HFF-Myc (cell line): ENCODE results near the gene TMPRSS11A.

Experiments
- DNase-seq: peaks from one replicate; pipeline ENCODE4 v3.0.0-alpha.2; 2011; ENCODE audit warnings: low read depth; ENCODE audit errors: extremely low read depth
- H3K4me3 ChIP-seq: replicated peaks from 2 replicates; pipeline ENCODE4 v1.5.1; 2011; ENCODE audit warnings: low read depth, mild to moderate bottlenecking, control low read depth, low read length
- CTCF ChIP-seq: IDR thresholded peaks from 2 replicates; pipeline ENCODE4 v1.5.1; 2012; ENCODE audit warnings: mild to moderate bottlenecking, low read depth, low read length, control low read depth; ENCODE audit errors: missing control alignments

The TMPRSS11A gene

GRCh38 chr4:67883902-67884301 is 79.4 kb downstream of the TMPRSS11A start, which contains the start of gene TMPRSS11D:
Gene TMPRSS11D (minus strand): TSS chr4:67884002. CDS start chr4:67883933, 69 bp downstream.
- DNase-seq, result no peak
- no peak for TF ChIP-seq CTCF
- H3K4me3 ChIP-seq, result no peak within 1 kb of the TSS

GRCh38 chr4:67883458-67883857 is 79.8 kb downstream of the TMPRSS11A start:
- no peak for TF ChIP-seq CTCF
- no peak overlapping the region for H3K4me3 ChIP-seq
- no peak for DNase-seq

- no peak for TF ChIP-seq CTCF
- DNase-seq, result no peak
- H3K4me3 ChIP-seq, result no peak overlapping the region
These were observed 82.3 kb downstream of the TMPRSS11A start for GRCh38 chr4:67880866-67881610.

- no peak overlapping the region for H3K4me3 ChIP-seq
- no peak for TF ChIP-seq CTCF
- DNase-seq, result no peak
These were observed 83.8 kb downstream of the TMPRSS11A start for GRCh38 chr4:67879486-67879885.

- TF ChIP-seq CTCF, result no peak
- DNase-seq, result no peak
- no peak overlapping the region for H3K4me3 ChIP-seq
These were observed 86.2 kb downstream of the TMPRSS11A start for GRCh38 chr4:67877086-67877485.

GRCh38 chr4:67874986-67875385 is 88.3 kb downstream of the TMPRSS11A start:
- H3K4me3 ChIP-seq, result no peak overlapping the region
- no peak for TF ChIP-seq CTCF
- DNase-seq, result no peak

GRCh38 chr4:67873116-67873515 is 90.2 kb downstream of the TMPRSS11A start:
- DNase-seq, result no peak
- TF ChIP-seq CTCF, result no peak
- no peak overlapping the region for H3K4me3 ChIP-seq
